RWPE1 (cell line): ENCODE results near the gene GAS5.

Source experiments
- CTCF ChIA-PET: fragments of 350-600 bp; sonication (Branson Sonifier 250); formaldehyde crosslinking; extraction: SDS; loops from one replicate; lab custom pipeline; 2021; lab: Yijun Ruan, JAX
- POLR2A ChIA-PET: fragments of 400-600 bp; formaldehyde crosslinking; extraction: SDS; loops from one replicate; lab custom pipeline; 2020; ENCODE audit warnings: antibody characterized with exemption; ENCODE audit not compliant: low non-redundant PET; lab: Yijun Ruan, JAX
- DNase-seq: peaks from one replicate; pipeline ENCODE4 v3.0.0; 2012; ENCODE audit warnings: low spot score
- H3K27ac ChIP-seq: fragments of 450-650 bp; 2 replicates; pipeline ENCODE4 v1.5.1; 2017
- TF ChIP-seq, protein P1 (sequence below): fragments of 450-650 bp; conservative IDR thresholded peaks from 2 replicates; pipeline ENCODE4 v1.5.1; 2017; ENCODE audit warnings: low read depth, mild to moderate bottlenecking

The GAS5 gene

DNA sequence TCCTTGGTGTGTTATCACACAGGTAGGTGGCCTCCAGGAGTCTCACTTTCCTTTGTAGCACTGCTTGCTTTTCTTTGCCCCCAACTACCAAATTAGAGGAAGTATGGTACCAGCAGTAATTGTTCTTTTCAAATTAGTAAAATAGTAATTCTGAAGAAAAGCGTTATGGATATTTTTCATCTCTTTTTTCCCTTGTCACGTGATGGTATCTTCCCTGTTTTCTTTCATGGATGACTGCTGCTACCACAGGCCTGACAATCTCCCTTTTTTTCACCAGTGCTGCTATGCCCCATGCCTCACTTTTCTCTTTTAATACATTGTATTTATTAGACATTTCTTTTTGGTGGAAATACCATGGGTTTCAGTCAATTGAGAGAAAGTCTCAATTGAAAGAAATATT lies 3.7 kb upstream of the GAS5 start:
- DNase-seq = no peak
- CTCF ChIA-PET = no interaction called here
- POLR2A ChIA-PET = no interaction called here
- TF ChIP-seq, protein P1, sequence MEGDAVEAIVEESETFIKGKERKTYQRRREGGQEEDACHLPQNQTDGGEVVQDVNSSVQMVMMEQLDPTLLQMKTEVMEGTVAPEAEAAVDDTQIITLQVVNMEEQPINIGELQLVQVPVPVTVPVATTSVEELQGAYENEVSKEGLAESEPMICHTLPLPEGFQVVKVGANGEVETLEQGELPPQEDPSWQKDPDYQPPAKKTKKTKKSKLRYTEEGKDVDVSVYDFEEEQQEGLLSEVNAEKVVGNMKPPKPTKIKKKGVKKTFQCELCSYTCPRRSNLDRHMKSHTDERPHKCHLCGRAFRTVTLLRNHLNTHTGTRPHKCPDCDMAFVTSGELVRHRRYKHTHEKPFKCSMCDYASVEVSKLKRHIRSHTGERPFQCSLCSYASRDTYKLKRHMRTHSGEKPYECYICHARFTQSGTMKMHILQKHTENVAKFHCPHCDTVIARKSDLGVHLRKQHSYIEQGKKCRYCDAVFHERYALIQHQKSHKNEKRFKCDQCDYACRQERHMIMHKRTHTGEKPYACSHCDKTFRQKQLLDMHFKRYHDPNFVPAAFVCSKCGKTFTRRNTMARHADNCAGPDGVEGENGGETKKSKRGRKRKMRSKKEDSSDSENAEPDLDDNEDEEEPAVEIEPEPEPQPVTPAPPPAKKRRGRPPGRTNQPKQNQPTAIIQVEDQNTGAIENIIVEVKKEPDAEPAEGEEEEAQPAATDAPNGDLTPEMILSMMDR = no peak
- H3K27ac ChIP-seq = no peak overlapping the region

DNA sequence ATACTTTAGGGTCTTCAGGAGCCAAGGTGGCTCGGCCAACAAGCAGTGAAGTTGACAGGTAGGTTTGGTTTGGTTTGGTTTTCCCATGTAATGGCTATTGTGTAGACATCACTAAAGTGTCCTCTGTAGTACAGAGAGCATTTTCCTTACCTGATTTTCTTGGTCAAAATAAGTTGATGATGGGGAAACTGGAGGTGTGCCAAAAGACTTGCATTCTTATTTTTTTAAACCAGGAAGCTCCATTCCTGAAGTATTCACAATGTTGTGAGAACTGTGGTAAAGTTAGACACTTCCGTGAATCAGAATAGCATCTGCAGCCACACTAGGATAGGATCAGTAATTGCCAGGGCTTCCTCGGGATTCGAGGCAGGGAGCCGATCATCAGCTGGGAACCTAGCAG lies 3.3 kb upstream of the GAS5 start:
- no peak overlapping the region for H3K27ac ChIP-seq
- no peak for DNase-seq
- TF ChIP-seq, protein P1 = no peak
- CTCF ChIA-PET = no interaction called here
- POLR2A ChIA-PET = no interaction called here

DNA sequence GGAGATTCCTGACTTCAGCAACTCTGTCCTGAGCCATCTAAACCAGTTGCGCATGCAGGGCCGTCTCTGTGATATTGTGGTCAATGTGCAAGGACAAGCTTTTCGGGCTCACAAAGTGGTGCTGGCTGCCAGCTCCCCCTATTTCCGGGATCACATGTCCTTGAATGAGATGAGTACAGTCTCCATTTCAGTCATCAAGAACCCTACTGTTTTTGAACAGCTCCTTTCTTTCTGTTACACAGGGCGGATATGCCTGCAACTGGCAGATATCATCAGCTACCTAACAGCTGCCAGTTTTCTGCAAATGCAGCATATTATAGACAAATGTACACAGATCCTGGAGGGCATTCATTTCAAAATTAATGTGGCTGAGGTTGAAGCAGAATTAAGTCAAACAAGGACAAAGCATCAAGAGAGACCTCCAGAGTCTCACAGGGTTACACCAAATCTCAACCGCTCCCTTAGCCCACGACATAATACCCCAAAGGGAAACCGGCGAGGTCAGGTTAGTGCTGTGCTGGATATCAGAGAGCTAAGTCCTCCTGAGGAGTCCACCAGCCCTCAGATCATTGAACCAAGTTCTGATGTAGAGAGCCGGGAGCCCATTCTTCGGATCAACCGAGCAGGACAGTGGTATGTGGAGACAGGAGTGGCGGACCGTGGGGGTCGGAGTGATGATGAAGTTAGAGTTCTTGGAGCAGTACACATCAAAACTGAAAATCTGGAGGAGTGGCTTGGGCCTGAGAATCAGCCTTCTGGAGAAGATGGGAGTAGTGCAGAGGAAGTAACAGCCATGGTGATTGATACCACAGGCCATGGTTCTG lies 2.7 kb upstream of the GAS5 start:
- POLR2A ChIA-PET = no interaction called here
- no peak overlapping the region for H3K27ac ChIP-seq
- DNase-seq = no peak
- CTCF ChIA-PET = no interaction called here
- TF ChIP-seq, protein P1 = no peak

DNA sequence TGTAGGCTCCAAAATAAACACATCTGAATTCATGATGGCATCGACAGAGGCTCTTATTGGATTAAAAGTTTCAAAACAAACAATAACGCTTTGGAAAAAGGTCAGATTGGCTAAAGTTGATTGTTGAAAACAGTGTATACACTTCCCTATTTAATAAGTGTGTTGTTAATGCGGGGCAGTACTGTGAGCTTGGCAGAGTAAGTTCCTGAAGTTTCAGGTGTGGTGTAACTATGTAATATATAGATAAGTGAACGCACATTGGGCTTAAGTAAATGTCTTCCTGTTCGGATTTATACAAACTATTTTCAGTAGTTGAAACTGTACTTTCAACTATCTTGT lies 1.2 kb upstream of the GAS5 start:
- DNase-seq = no peak
- ChIA-PET POLR2A (interaction anchor here (1.1 kb wide), 1 partner anchor 28 kb away, joined by 3 read pairs; no protein-coding TSS in a partner anchor), CTCF (interaction anchor here (0.6 to 1.1 kb wide), 2 partner anchors 45 to 875 kb away, joined by 3 to 5 read pairs; no protein-coding TSS in a partner anchor)
- peak overlapping the region; percentile 95 for H3K27ac ChIP-seq
- TF ChIP-seq, protein P1 = no peak

DNA sequence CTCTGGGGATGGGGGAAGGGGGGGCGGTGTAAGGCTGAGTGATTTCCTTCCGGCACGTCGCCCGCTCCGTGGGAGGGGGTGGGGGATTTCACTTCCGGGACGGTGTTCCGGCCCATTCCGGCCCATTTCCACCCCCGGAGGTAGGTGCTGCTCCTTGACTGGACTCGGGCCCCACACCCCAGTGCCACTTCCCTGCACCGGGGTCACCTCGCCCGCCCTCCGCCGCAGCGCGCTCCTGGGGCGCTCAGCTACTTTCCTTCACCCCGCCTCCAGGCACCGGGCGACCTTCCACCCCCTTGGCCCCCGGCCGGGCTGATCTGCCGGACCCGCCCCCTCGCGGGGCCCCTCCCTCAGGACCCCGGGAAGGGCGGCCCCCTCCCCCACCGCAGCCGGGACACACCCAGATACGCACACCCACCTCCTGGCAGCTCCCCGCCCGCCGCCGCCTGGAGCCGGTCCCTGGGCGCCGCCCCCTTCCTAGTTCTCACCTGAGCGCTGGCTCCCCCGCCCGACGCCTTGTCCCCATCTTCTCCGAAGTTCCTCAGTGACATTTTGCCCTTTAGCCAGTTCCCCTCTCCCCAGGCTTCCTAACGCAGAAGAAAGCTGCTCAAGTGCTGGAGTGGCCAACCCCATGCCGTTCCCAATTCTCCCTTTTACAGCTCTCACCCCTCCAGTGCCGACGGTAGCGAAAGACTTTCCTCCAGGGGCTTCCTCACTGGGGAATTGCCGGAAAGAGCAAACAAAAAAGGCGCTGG lies 654 bp upstream of the GAS5 start, which contains the start of gene ZBTB37:
Gene ZBTB37, plus strand, starts transcription at position 115 of the 755 bp plus-strand sequence. CDS start 1,846 bp downstream, outside the sequence.
- peak within 1 kb of the TSS; percentile 95 for H3K27ac ChIP-seq
- ChIA-PET CTCF (interaction anchor here (0.6 to 1.1 kb wide), 3 partner anchors 45 to 1311 kb away, joined by 3 to 5 read pairs (median 3); no protein-coding TSS in a partner anchor), POLR2A (interaction anchor here (0.6 to 1.1 kb wide), 5 partner anchors 29 to 1336 kb away, joined by 3 to 4 read pairs (median 4); no protein-coding TSS in a partner anchor)
- DNase-seq = peak; percentile 88
- TF ChIP-seq, protein P1 = no peak

DNA sequence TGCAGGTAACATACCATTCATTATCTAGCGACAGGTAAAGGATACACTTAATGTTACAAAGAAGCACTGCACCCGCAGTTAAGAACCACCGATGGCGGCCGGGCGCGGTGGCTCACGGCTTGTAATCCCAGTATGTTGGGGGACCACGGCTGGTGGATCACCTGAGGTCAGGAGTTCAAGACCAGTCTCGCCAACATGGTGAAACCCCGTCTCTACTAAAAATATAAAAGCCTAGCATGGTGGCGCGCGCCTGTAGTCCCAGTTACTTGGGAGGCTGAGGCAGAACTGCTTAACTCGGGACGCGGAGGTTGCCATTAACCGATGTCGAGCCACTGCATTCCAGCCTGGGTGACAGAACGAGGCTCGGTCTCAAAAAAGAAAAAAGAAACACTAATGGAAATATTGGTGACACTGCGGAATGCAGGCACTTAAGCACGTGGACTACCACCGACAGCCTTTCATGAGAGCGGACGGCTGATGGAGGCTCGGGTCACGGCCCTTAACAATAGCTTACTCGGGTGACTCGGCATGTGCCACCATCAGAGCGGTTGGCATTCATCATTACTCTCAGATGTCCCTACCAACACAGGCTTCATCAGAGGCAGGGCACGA lies 542 bp downstream of the GAS5 start:
- TF ChIP-seq, protein P1 = no peak
- no peak for DNase-seq
- ChIA-PET CTCF (no interaction called here), POLR2A (interaction anchor here (0.6 kb wide), 1 partner anchor 39 kb away, joined by 4 read pairs; no protein-coding TSS in a partner anchor)
- peak overlapping the region; percentile 95 for H3K27ac ChIP-seq
